ENCODE results near the gene SLC29A3.

The SLC29A3 gene

DNA sequence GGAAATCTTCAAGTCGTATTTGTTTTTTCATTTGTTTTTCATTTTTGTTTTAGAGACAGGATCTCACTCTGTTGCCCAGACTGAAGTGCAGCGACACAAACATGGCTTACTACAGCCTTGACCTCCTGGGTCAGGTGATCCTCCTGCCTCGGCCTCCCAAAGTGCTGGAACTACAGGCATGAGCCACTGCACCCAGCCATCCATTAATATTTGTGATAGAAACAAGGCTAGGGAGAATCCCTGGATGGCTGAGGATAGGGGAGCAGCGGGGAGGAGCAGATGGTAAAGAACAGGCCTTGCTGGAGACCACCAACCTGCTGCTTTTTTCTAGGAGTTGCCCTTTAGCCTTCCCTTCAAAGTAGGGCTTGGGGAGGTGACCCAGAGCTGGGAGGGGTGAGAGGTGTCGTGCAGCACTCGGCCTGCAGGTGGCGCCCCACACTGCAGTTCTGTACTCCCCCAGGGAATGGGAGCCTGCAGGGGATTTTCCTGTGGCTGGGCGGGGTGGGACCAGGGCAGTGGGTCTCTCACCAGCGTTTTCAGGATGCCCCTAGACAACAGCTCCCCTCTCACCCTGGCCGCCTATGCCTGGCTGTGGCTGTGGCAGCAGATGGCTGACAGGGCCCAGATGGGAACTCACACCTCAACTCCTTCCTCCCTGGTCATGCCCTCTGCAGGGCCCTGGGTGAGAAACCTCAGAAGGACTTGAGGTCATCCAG lies 65.1 kb downstream of the SLC29A3 start:
- in situ Hi-C loops (cut with MboI; ENCODE audit: low sequenced_read_pairs): no loop called here

GRCh38 chr10:71388171-71388570 lies 69.1 kb downstream of the SLC29A3 start:
- in situ Hi-C loops (cut with MboI; ENCODE audit: low sequenced_read_pairs): no loop called here

DNA sequence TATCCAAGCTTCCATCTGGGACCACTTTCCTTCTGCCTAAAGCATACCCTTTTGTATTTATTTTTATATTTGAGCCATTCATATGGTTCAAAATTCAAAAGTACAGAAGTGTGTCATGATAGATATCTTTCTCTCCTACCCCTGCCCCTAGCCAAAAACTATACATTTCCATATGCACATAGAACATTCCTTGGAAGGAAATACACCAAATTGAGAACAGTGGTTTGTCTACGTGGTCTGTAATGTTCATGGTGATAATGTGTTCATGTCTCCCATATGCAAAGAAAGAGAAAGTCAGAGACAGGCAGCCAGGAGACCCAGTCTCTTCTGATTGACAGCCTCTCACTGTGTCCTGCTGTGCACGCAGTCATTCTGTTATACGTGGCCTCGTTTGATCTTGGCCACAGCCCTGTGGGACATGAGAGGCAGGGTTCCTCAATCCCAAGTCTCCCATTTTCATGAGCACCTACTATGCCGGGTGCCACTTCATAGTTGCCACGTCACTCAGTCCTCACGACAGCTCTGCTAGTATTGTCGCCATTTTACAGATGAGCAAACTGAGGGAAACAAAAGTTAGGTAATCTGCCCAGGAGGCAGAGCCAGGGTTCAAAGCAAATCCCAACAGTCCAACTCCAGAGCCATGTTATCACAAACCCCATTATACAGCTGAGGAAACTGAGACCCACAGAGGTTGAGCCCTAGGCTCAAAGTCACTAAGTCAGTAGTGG lies 69.7 kb downstream of the SLC29A3 start:
- in situ Hi-C loops (cut with MboI; ENCODE audit: low sequenced_read_pairs): no loop called here

- in situ Hi-C loops (cut with MboI; ENCODE audit: low sequenced_read_pairs): no loop called here
Observed at GRCh38 chr10:71389768-71390460, 70.9 kb downstream of the SLC29A3 start.

DNA sequence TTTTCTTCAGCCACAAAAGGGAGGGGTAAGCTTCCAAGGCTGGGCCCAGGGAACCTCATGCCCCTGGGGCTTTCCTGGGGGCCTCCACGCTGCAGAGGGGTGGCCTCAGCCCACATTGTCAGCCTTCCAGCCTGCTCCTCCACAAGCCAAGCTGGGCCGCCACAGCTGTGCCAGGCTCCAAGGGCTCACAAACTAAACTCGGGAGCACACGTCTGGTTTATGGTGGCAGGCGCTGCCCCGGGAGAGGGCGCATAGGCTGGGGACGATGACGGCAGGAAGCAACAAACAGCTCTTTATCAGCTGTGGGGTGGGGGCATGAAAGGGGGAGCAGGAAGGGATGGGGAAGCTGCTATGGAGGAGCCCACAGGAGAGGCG lies 71.4 kb downstream of the SLC29A3 start:
- in situ Hi-C loops (cut with MboI; ENCODE audit: low sequenced_read_pairs): no loop called here

DNA sequence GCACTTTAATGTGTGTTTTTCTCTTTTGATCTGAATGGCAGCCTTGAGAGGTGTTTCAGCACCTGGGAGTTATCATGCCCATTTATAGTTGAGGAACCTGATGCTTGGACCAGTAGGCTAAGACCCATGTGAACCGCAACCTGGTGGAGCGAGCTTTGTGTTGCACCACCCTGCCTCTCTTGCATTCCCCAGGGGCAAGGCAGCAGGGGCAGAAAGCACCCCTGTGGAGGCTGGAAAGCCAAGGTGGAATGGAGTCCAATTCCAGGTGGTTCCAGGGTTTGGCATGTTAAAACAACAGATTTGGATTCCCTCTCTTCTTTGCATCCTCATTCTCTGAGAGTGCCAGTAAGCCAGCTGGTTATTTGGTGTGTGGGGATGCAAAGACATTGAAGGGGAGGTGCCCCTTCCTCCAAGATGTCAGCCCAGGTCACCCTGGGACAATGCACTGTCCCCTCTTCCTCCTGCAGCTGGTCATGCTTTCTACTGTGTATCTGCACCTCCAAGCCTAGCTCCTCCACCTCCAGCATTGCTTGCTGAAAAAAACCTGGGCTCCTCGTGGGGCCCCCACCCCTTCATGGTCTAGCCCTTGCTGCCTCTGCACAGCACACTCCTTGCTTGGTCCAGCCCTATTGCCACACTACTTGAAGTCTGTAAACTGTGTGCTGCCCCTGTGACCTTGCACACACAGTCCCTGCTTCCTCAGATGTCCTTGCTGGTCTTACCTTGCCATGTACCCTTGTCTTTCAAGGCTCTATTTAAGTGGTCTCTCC lies 72.0 kb downstream of the SLC29A3 start:
- in situ Hi-C loops (cut with MboI; ENCODE audit: low sequenced_read_pairs): no loop called here

- in situ Hi-C loops (cut with MboI; ENCODE audit: low sequenced_read_pairs): no loop called here
Observed at GRCh38 chr10:71391701-71392100, 72.6 kb downstream of the SLC29A3 start.

DNA sequence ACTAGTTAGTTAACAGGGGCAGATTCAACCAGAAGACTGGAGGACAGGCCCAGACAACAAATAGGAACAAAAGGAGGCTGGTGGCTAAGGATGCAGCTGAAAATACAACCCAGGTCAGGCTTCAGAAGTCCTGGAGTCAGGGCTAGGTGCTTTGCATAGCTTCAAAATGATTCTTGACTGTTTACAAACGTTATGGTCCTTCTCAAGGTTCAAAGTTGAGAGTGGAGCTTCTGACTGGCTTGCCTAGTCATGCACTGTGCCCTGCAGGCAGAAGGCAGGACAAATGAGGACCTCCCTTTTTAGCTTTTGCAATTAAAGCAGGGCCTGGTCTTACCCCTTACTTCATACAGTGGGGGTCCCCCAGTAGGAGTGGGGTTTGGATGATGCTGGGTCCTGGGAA lies 73.2 kb downstream of the SLC29A3 start:
- in situ Hi-C loops (cut with MboI; ENCODE audit: low sequenced_read_pairs): no loop called here

- in situ Hi-C loops (cut with MboI; ENCODE audit: low sequenced_read_pairs): no loop called here
Observed at GRCh38 chr10:71392791-71393781, 74.0 kb downstream of the SLC29A3 start.

DNA sequence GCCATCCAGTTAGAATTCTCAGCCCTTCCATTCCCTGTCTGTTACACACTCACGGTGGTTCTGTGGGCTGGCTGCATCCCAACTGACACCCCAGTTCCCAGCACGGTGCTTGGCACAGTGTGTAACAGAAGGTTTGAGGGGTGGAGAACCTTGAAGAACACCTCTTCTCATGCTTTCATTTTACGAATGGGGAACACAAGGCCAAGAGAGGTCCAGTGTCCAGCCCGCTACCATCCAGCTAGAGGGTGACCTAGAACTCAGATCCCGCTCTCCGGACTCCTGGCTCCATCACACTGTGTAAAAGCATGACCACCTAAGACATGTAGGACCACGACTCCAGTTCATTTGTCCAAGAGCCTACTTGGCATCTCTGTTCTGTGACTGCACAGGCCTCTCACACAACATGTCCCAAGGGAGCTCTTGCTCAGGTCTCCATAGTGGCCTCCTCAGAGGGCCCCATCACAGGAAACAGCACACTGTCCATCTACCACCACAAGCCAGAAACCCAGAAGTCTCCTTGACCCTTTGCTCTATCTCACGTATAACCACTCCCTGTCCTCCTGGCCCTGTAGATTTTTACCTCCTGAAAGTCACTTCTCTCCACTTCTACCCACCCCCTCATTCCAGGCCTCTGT lies 74.9 kb downstream of the SLC29A3 start:
- in situ Hi-C loops (cut with MboI; ENCODE audit: low sequenced_read_pairs): no loop called here

DNA sequence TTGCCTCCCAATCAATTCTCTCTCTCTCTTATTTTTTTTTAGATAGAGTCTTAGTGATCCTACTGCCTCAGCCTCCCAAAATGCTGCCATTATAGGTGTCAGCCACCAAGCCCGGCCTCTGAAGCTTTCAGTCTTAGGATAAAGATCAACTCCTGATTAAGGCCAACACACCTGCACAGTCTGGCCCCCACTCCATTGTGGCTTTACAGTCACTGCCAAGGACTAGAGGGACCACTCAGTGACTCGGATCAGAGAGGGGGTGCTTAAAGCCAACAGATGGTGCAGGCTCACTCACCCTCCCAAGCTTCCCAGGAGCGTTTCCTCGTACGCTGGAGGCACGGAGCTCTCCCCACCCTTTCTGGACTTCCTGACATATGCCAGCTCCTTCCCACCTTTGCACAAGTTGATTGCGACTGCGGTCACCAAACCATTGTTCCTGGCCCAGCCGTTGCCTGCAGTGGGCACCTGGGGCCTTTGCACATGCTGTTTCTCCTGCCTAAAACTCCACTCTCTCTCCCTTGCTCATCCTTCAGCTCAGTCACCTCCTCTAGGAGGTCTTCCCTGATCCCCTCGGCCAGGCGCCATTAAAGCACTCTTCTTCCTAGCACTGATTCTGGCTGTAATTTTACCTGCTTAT lies 76.0 kb downstream of the SLC29A3 start:
- in situ Hi-C loops (cut with MboI; ENCODE audit: low sequenced_read_pairs): no loop called here

DNA sequence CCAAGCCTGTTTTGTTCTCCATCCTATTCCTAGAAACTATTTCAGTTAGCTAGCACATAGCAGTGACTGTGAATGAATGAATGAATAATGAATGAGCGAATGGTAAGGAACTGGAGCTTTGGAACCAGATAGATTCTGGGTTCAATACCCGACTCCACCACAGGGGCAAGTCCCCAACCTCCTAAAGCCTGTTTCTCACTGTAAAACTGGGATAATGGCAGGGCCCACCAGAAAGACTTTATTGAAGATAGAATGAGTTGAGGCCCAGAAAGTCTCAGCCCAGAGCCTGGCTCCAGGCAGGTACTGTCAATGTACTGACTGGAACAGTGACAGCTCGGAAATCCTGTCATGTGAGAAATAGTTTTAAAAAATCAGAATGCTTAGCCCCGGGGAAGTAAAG lies 76.6 kb downstream of the SLC29A3 start:
- in situ Hi-C loops (cut with MboI; ENCODE audit: low sequenced_read_pairs): no loop called here

- in situ Hi-C loops (cut with MboI; ENCODE audit: low sequenced_read_pairs): no loop called here
Observed at GRCh38 chr10:71396084-71396710, 77.1 kb downstream of the SLC29A3 start.

DNA sequence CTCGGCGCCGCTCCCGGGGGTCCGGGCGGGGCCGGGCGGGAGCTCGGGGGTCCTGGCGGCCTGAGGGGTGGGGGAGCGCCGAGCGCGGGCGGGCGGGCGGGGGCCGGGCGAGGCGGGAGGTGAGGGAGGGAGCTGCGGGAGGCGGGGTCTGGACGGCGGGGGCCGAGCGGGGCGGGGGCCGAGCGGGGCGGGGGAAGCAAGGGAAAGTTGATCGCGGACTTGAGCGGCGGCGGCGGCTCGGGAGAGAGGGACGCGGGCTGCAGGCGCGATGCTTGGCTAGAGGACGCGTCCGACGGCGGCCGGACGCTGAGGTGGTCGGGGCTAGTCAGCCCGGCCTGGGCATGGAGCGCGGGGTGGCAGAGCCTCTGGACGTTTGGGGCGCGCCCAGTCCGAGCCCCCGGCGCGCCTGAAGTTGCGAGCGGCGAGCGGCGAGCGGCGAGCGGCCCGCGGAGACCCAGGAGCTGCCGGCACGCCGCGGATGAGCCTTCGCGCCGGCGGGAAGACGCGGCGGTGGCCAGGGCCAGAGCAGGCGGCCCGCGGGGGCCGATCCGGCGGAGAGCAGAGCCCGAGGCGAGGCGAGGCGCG lies 77.7 kb downstream of the SLC29A3 start, which contains the start of gene CDH23:
CDH23 (plus strand) TSS at position 210 of the 585 bp plus-strand sequence. CDS start 42,912 bp downstream, outside the sequence.
- in situ Hi-C loops (cut with MboI; ENCODE audit: low sequenced_read_pairs): no loop called here

DNA sequence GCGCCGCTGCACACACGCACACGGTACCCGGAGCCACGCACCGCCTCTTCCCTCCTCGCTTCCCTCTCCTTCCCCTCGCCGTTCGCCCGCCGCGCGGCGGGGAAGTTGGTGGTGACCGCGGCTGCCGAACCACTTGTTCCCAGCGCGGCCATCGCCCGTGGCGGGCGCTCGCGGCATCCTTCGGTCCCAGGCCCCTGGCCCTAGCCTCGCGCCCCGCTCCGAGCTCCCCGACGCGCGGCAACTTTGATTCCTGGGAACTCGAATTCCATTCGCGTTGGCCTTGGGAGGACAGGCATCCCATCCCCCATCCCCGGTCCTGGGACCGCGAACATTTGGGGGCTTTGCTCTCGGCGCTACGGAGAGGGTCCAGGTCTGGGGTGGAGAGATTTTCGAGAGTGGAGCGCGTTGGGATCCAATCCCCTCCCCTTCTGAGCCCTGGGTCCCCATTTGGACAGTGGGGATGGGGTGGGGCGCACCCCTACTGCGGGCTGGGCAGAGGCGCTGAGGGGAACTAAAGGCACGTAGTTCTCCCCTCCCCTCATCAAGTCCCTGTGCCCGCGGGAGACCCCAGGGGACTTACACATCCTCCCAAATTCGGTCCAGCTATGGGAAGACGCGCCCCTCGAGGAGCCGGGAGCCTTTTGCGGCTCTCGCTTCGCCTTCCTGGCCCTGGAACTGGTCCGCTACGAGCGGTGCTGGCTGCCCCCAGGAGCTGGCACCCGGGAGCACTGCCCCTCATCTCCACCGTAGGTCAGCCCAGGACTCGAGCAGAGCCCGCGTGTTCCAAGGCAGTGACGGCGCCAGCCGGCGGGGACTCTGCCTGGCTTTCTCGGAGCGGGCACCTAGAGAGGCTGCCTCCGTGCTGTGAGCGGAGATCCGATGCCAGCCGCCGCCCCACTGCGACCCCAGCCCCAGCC lies 78.5 kb downstream of the SLC29A3 start:
- in situ Hi-C loops (cut with MboI; ENCODE audit: low sequenced_read_pairs): no loop called here

DNA sequence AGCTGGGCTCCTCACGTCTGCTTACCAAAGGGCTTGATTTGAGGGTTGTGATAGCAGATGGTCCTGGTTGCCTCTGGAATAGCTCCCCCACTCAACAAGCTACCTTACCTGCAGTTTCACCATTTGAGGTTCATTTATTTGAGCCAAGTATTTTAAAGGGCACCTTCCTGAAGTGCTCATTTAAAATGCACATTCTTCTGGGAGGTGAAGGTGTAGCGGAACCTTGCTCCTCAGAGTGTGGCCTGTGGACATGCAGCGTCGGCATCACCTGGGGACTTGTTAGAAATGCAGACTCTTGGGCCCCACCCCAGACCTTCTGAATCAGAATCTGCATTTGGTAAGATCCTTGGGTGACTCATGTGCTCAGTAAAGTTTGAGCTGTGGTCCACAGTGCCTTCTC lies 79.9 kb downstream of the SLC29A3 start:
- in situ Hi-C loops (cut with MboI; ENCODE audit: low sequenced_read_pairs): no loop called here

- in situ Hi-C loops (cut with MboI; ENCODE audit: low sequenced_read_pairs): no loop called here
Observed at GRCh38 chr10:71399946-71400345, 80.9 kb downstream of the SLC29A3 start.

Data from HL-60/S4 treated with phorbol 12-myristate 13-acetate at 8.2 ng/mL for 4 days and 3 days (cell line).